HT-29 (cell line): ENCODE results near the gene STK35. TPM values are rescaled to one million over a fixed set of nuclear protein-coding genes. Genes with fewer than 3 reads are reported as not detected.
"Not testable (repeated sequence)": the region's sequence is repeated elsewhere in the genome, so short reads cannot be mapped to it uniquely, and the experiment has no call there.

ENCODE experiments used
- DNase-seq: peaks from one replicate; pipeline ENCODE4 v3.0.0-alpha.2; 2015; ENCODE audit warnings: low spot score
- small RNA-seq: library from RNA; depleted of rRNA; stranded (forward); fragments of <200 nt; gene quantifications from one replicate; pipeline ENCODE3, GENCODE V24; 2014
- total RNA-seq: library from RNA; depleted of rRNA; stranded (reverse); fragments of >200 nt; shearing (Covaris generic); gene quantifications from 2 replicates; pipeline ENCODE4 v1.2.3, GENCODE V29; 2014; rRNA removed

STK35 gene
- total RNA-seq, 1 experiment from 2014 or later, result 33.6 TPM

DNA sequence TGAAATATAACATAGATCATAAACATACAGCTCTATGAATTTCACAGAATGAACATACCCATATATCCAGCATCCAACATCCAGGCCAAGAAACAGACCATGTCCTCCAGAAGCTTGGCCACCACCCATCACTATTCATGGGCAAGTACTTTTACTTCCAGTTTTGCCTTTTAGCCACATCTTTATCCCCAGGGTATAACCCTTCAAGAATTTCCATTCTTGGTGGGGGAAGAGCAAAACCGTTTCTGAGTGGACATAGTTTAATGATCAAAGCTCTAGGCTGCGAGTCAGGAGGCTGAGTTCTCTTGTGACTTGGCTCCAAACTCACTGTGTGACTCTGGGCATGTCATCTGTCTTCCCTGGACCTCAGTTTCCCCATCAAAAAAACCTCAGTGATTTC lies 78.3 kb downstream of the STK35 start:
- no peak for DNase-seq

DNA sequence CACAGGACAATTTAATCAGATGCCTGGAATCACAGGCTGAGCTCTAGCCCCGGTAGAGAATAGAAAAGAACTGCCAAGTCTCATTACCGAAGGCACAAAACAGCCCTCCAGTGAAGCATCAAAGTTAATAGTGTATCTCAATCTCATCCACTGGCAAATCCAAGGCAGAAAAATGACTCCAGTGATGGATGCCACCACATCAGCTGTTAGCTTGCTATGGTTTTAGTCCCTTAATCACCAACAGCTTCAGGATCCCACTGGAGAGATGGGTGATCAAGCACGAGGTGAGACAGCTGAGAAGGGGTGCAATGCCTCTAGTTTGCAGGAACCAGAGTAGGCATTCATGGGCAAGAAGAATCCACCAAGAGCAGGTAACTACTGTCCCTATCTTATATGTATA lies 81.8 kb downstream of the STK35 start:
- no peak for DNase-seq

DNA sequence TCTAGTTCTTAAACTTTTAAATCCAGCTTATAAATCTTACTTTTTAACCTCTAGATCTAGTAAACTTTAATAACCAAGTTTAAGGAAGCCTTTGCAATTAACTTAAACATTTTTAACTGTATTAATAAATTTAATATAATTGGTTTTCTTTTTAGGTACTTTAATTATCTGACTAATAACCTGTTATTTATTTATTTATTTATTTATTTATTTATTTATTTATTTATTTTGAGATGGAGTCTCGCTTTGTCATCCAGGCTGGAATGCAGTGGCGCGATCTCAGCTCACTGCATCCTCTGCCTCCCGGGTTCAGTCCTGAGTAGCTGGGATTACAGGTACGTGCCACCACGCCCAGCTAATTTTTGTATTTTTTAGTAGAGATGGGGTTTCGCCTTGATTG lies 83.3 kb downstream of the STK35 start:
- DNase-seq, result not testable (repeated sequence)

DNA sequence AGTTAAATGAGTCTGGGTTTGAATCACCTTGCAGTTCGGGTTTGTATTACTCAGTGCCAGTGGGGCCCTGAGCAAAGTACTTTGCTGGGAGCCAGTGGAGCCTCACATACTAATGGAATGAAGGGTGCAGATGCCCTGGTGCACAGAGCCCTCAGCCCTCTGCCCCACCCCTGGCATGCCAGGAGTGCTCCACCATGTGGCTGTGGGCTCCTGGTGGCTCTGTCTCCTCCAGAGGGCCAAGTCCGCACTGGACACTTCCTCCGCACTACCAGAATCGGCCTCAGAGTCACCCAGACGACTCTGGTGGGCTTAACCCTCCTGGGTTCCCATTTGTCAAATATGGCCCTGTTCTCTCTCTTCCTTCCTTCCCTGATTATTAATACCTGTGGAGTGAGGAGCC lies 94.0 kb downstream of the STK35 start:
- no peak for DNase-seq

DNA sequence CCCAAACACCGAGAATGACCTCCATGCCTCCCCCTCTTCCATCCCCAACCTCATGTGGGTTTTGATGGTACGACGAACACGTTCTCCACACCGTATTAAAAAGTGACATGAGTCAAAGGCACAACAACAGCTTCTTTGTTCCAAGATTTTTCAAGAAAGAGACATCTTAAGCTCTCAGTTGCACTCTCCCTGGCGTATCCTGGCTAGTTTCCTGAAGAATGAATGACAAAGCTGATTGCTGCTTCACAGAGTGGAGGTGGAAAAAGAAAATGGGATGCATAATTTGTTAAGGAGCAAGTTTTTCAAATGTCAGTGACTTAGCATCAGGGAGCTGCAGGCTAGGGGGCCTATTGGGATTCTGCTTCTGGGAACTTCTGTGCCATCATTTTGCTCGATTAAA lies 95.5 kb downstream of the STK35 start:
- no peak for DNase-seq

Small RNA genes lying within 50 kb of the gene (small RNA-seq; reads per million reads assigned to genes)
- not detected for gene RPL7P2

Other genes with a start within 250 kb of the STK35 start
- 0.13 and 0.53 TPM in 2 replicates for gene SIRPA, start 206.4 kb upstream of the STK35 start, total RNA-seq
- not detected in 2 replicates for gene PDYN, start 107.8 kb upstream of the STK35 start, total RNA-seq
- gene TGM3, start 194.2 kb downstream of the STK35 start, total RNA-seq, result not detected in 2 replicates